22Rv1 (cell line): ENCODE results near the gene CCK.

Source experiments
- CTCF ChIP-seq: fragments of 450-650 bp; IDR thresholded peaks from 2 replicates; pipeline ENCODE4 v1.5.1; 2017; ENCODE audit warnings: mild to moderate bottlenecking
- ZFX ChIP-seq: fragments of 450-650 bp; IDR thresholded peaks from 2 replicates; pipeline ENCODE4 v1.6.1; 2017; ENCODE audit warnings: antibody characterized with exemption, borderline replicate concordance

DNA sequence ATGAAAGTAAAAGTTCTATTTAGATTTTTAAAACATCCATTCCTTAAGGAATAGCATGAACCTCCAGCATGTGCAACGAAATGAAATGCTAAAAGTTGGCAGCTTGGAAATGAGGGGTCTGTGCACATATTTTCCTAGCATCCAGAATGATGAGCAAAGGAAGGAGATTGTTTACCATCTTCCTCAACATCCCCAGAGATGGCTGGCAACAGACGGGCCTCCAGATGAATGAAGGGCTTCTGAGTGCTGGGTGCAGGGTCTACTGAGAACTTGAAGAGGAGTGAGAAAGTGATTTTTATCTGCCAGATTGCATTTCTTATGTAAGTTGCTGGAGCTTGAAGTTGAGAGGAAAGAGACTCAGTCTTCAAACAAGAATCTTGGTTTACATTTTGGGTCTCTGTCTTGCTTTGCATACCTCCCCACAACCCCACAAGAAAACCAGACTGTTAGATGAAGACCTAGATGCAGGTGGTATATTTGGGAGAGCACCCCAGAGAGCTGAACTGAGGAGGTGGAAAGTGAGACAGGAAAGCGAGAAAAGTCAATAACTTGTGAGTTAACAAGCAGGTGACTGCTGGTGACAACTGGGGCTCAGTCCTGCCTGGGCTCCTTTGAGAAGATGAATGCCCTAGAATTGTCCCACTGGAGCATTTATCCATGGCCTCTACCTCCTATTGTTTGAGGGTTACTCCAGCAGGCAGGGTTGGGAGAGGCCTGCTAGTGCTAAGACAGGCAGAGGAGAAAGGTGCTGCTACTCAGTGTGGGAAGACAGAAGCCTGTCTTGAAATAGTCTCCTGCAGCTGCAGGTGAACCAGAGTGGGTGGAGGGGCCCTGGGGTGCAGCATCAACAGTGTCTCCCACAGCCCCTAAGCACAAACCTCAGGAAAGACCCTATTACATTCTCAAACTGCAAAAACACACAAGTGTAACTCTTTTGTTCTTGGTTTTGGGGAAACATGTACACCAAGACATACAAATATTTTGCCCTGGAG lies 10.5 kb upstream of the CCK start:
- TF ChIP-seq CTCF (no peak), ZFX (no peak)
